ENCODE results near the gene MAPKAPK5.

Gene MAPKAPK5

DNA sequence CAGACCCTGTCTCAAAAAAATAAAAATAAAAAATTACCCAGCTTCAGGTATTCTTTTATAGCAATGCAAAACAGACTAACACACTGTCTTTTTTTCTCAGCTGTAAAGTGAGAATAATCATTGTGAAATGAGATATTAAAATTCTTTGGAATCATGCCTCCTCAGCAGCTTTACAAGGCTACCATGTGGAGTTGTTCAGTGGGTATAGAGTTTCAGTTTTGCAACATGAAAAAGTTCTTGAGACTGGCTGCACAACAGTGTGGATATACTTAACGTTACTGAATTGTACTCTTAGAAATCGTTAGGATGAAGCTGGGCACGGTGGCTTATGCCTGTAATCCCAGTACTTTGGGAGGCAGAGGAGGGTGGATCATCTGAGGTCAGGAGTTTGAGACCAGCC is 15.7 kb upstream of the MAPKAPK5 start:
- Histone ChIP-seq H3K4me3 (ENCODE audit: low read depth, low read length, poor library complexity, severe bottlenecking) (no peak overlapping the region), H4K20me1 (ENCODE audit: insufficient read depth, low read length) (no peaks in the 10 kb centered on the region), H3K27me3 (ENCODE audit: insufficient read depth, low read length) (no peaks in the 10 kb centered on the region), H3F3A (ENCODE audit: insufficient read depth, low read length) (no peaks in the 10 kb centered on the region), H3K27ac (ENCODE audit: low read depth, low read length, poor library complexity, severe bottlenecking) (no peak overlapping the region), H3K9me3 (ENCODE audit: low read length) (no peaks in the 10 kb centered on the region), H3K4me2 (ENCODE audit: low read length) (no peak overlapping the region), H3K4me1 (ENCODE audit: insufficient read depth, low read length, severe bottlenecking) (no peaks in the 10 kb centered on the region), H3K36me3 (ENCODE audit: insufficient read depth, low read length) (no peaks in the 10 kb centered on the region), H2AFZ (ENCODE audit: low read length) (no peak overlapping the region), H3K9me2 (ENCODE audit: low read depth, low read length) (no peaks in the 10 kb centered on the region), H3K9ac (ENCODE audit: low read length) (no peak overlapping the region), H3K79me2 (ENCODE audit: insufficient read depth, low read length) (no peaks in the 10 kb centered on the region)
- TF ChIP-seq, protein P1, sequence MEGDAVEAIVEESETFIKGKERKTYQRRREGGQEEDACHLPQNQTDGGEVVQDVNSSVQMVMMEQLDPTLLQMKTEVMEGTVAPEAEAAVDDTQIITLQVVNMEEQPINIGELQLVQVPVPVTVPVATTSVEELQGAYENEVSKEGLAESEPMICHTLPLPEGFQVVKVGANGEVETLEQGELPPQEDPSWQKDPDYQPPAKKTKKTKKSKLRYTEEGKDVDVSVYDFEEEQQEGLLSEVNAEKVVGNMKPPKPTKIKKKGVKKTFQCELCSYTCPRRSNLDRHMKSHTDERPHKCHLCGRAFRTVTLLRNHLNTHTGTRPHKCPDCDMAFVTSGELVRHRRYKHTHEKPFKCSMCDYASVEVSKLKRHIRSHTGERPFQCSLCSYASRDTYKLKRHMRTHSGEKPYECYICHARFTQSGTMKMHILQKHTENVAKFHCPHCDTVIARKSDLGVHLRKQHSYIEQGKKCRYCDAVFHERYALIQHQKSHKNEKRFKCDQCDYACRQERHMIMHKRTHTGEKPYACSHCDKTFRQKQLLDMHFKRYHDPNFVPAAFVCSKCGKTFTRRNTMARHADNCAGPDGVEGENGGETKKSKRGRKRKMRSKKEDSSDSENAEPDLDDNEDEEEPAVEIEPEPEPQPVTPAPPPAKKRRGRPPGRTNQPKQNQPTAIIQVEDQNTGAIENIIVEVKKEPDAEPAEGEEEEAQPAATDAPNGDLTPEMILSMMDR (IDR thresholded peaks at IDR 0.05; ENCODE audit: low read length), result no peak
- no peak for TF ChIP-seq EZH2 (IDR thresholded peaks at IDR 0.05; ENCODE audit: borderline replicate concordance, low read length)

DNA sequence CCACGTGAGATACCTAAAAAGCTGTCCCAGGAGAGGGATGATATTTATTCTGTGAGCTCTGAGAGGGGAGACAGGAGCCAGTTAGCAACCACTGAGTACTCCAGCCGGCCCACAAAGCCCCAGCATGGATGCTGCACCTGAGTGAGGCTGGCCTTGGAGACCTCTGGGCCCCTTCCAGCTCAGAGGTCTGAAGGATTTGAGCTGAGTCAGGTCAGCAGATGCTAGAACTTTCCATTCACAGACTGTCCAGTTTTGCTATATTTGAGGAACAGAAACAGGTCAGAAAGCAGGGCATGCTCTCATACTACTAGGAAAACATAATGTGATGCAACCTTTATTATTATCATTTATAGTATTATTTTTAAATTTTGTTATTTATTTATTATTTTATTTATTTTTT is 15.0 kb upstream of the MAPKAPK5 start:
- H3K79me2 ChIP-seq (ENCODE audit: insufficient read depth, low read length), result no peaks in the 10 kb centered on the region
- no peak overlapping the region for H3K4me3 ChIP-seq (ENCODE audit: low read depth, low read length, poor library complexity, severe bottlenecking)
- H3K4me2 ChIP-seq (ENCODE audit: low read length), result no peak overlapping the region

DNA sequence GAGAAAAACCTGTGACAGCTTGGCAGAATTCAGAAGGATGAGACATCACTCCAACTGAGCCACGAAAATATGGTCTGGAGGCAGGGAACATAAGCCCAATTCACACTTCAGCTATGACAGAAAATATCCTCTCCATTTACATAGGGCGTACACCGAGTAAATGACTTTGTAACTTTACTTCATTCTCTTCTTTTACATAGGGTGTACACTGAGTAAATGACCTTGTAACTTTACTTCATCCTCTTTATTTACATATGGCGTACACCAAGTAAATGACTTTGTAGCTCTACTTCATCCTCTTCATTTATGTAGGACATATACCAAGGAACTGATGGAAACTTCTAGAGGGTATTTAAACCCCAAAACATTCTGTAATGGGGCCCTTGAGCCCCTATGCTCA is 14.1 kb upstream of the MAPKAPK5 start:
- Histone ChIP-seq H2AFZ (ENCODE audit: low read length) (no peak overlapping the region), H3K4me3 (ENCODE audit: low read depth, low read length, poor library complexity, severe bottlenecking) (no peak overlapping the region), H3K36me3 (ENCODE audit: insufficient read depth, low read length) (no peaks in the 10 kb centered on the region), H3K9me2 (ENCODE audit: low read depth, low read length) (no peaks in the 10 kb centered on the region), H3K9me3 (ENCODE audit: low read length) (no peaks in the 10 kb centered on the region), H3K27me3 (ENCODE audit: insufficient read depth, low read length) (no peaks in the 10 kb centered on the region), H3K9ac (ENCODE audit: low read length) (no peak overlapping the region), H3K27ac (ENCODE audit: low read depth, low read length, poor library complexity, severe bottlenecking) (no peak overlapping the region), H3K79me2 (ENCODE audit: insufficient read depth, low read length) (no peaks in the 10 kb centered on the region), H3K4me1 (ENCODE audit: insufficient read depth, low read length, severe bottlenecking) (no peaks in the 10 kb centered on the region), H3F3A (ENCODE audit: insufficient read depth, low read length) (no peaks in the 10 kb centered on the region), H4K20me1 (ENCODE audit: insufficient read depth, low read length) (no peaks in the 10 kb centered on the region), H3K4me2 (ENCODE audit: low read length) (no peak overlapping the region)
- TF ChIP-seq, protein P1 (IDR thresholded peaks at IDR 0.05; ENCODE audit: low read length), result no peak
- no peak for TF ChIP-seq EZH2 (IDR thresholded peaks at IDR 0.05; ENCODE audit: borderline replicate concordance, low read length)

More for the DNA sequence above, 15.0 kb upstream of the MAPKAPK5 start:
- Histone ChIP-seq H3K9me3 (ENCODE audit: low read length) (no peaks in the 10 kb centered on the region), H2AFZ (ENCODE audit: low read length) (no peak overlapping the region), H3K27ac (ENCODE audit: low read depth, low read length, poor library complexity, severe bottlenecking) (no peak overlapping the region), H3K36me3 (ENCODE audit: insufficient read depth, low read length) (no peaks in the 10 kb centered on the region), H3F3A (ENCODE audit: insufficient read depth, low read length) (no peaks in the 10 kb centered on the region), H3K9ac (ENCODE audit: low read length) (no peak overlapping the region), H3K9me2 (ENCODE audit: low read depth, low read length) (no peaks in the 10 kb centered on the region), H3K27me3 (ENCODE audit: insufficient read depth, low read length) (no peaks in the 10 kb centered on the region), H3K4me1 (ENCODE audit: insufficient read depth, low read length, severe bottlenecking) (no peaks in the 10 kb centered on the region), H4K20me1 (ENCODE audit: insufficient read depth, low read length) (no peaks in the 10 kb centered on the region)
- TF ChIP-seq, protein P1 (IDR thresholded peaks at IDR 0.05; ENCODE audit: low read length), result no peak
- no peak for TF ChIP-seq EZH2 (IDR thresholded peaks at IDR 0.05; ENCODE audit: borderline replicate concordance, low read length)
